Pons (tissue), 1 donor: ENCODE results near the gene PCDHGB5.

ENCODE experiments used
- DNase-seq: peaks from one replicate; pipeline ENCODE4 v3.0.0-alpha.2; 2016; ENCODE audit warnings: low spot score

Gene PCDHGB5

GRCh38 chr5:141441571-141442170, 43.9 kb downstream of the PCDHGB5 start:
- no peak for DNase-seq
